HCT116 (cell line): Measurements from ENCODE around the gene PHF21A.

Source experiments
- EGR1 ChIP-seq: IDR thresholded peaks from 2 replicates; pipeline ENCODE4 v1.6.1; 2012; ENCODE audit warnings: low read depth
- EZH2phosphoT487 ChIP-seq: fragments of 200-600 bp; IDR thresholded peaks from 2 replicates; pipeline ENCODE4 v1.6.1; 2018; ENCODE audit warnings: antibody characterized with exemption, borderline replicate concordance
- POLR2A ChIP-seq: IDR thresholded peaks from 2 replicates; pipeline ENCODE4 v1.7.0; 2011; ENCODE audit warnings: borderline replicate concordance; ENCODE audit not compliant: insufficient read depth, insufficient read length; ENCODE audit errors: extremely low read depth
- POLR2AphosphoS5 ChIP-seq: IDR thresholded peaks from 2 replicates; pipeline ENCODE4 v1.6.1; 2011; ENCODE audit warnings: mild to moderate bottlenecking, low read depth, low read length, moderate library complexity
- REST ChIP-seq: IDR thresholded peaks from 2 replicates; pipeline ENCODE4 v1.6.1; 2012; ENCODE audit warnings: low read depth
- YY1 ChIP-seq: IDR thresholded peaks from 2 replicates; pipeline ENCODE4 v1.6.1; 2011; ENCODE audit warnings: low read length, low read depth, moderate library complexity, mild to moderate bottlenecking; ENCODE audit not compliant: insufficient replicate concordance; ENCODE audit errors: extremely low read depth

- TF ChIP-seq POLR2AphosphoS5 (no peak), REST (no peak), EZH2phosphoT487 (no peak), EGR1 (no peak), POLR2A (no peak), YY1 (no peak)
These were observed 94.5 kb downstream of the PHF21A start for GRCh38 chr11:46026606-46027293.
